Liver (tissue), 9 donors: ENCODE results near the gene EVI2A. TPM values are rescaled to one million over a fixed set of nuclear protein-coding genes. Genes with fewer than 3 reads are reported as not detected.

Experiments
- DNase-seq: peaks from one replicate; pipeline ENCODE4 v3.0.0-alpha.2; 2017; ENCODE audit warnings: low spot score
- H3K27ac ChIP-seq, 2 donors: one replicate each; pipeline ENCODE4 v1.7.0; 2013; ENCODE audit warnings: inconsistent platforms in 2 of 2, low read length in 2 of 2, control low read depth in 1 of 2, low read depth in 1 of 2, mild to moderate bottlenecking in 1 of 2
- H3K27me3 ChIP-seq, 4 donors: one replicate each; pipeline versions ENCODE4 v1.6.1 to v1.7.0; 2013; ENCODE audit warnings: low read length in 3 of 4, inconsistent platforms in 1 of 4, mild to moderate bottlenecking in 1 of 4, moderate library complexity in 1 of 4; ENCODE audit not compliant: control insufficient read depth in 4 of 4, insufficient read depth in 4 of 4
- H3K36me3 ChIP-seq, 4 donors: one replicate each; pipeline versions ENCODE4 v1.6.1 to v1.7.0; 2013; ENCODE audit warnings: low read length in 3 of 4, mild to moderate bottlenecking in 3 of 4, low read depth in 1 of 4, moderate library complexity in 1 of 4; ENCODE audit not compliant: control insufficient read depth in 4 of 4, insufficient read depth in 3 of 4
- H3K4me1 ChIP-seq, 4 donors: one replicate each; pipeline versions ENCODE4 v1.6.1 to v1.7.0; 2013; ENCODE audit warnings: low read length in 3 of 4, mild to moderate bottlenecking in 3 of 4, moderate library complexity in 1 of 4; ENCODE audit not compliant: control insufficient read depth in 4 of 4, insufficient read depth in 4 of 4
- H3K4me3 ChIP-seq, 3 donors: one replicate each; pipeline versions ENCODE4 v1.6.1 to v1.7.0; 2013; ENCODE audit warnings: low read length in 3 of 3, control low read depth in 1 of 3, low read depth in 1 of 3, mild to moderate bottlenecking in 1 of 3
- H3K9ac ChIP-seq, 2 donors: one replicate each; pipeline ENCODE4 v1.7.0; 2013; ENCODE audit warnings: low read length in 2 of 2, mild to moderate bottlenecking in 2 of 2, moderate library complexity in 2 of 2, control low read depth in 1 of 2, low read depth in 1 of 2
- H3K9me3 ChIP-seq, 4 donors: one replicate each; pipeline versions ENCODE4 v1.6.1 to v1.7.0; 2013; ENCODE audit warnings: low read length in 3 of 4; ENCODE audit not compliant: control insufficient read depth in 4 of 4
- ATF3 ChIP-seq: IDR thresholded peaks from 2 replicates; pipeline ENCODE4 v1.6.1; 2016; ENCODE audit warnings: antibody characterized with exemption
- CTCF ChIP-seq: fragments of 150-350 bp; IDR thresholded peaks from 2 replicates; pipeline ENCODE4 v1.5.1; 2017; ENCODE audit warnings: improper control_type of control experiment, low read depth, low read length; ENCODE audit not compliant: missing input control
- EGR1 ChIP-seq, 2 donors: IDR thresholded peaks; 2 replicates each; pipeline ENCODE4 v1.6.1; 2016 to 2018; ENCODE audit warnings: antibody characterized with exemption in 2 of 2, low read depth in 2 of 2
- FOXA1 ChIP-seq: IDR thresholded peaks from 2 replicates; pipeline ENCODE4 v1.6.1; 2016; ENCODE audit warnings: antibody characterized with exemption
- FOXA2 ChIP-seq: IDR thresholded peaks from 2 replicates; pipeline ENCODE4 v1.6.1; 2016; ENCODE audit warnings: antibody characterized with exemption
- GABPA ChIP-seq, 2 donors: IDR thresholded peaks in 1 of 2; conservative IDR thresholded peaks in 1 of 2; 2 replicates each; pipeline ENCODE4 v1.6.1; 2016; ENCODE audit warnings: antibody characterized with exemption in 2 of 2, mild to moderate bottlenecking in 1 of 2, moderate library complexity in 1 of 2
- HNF4A ChIP-seq, 2 donors: conservative IDR thresholded peaks; 2 replicates each; pipeline ENCODE4 v1.6.1; 2016; ENCODE audit warnings: antibody characterized with exemption in 2 of 2, mild to moderate bottlenecking in 2 of 2
- HNF4G ChIP-seq: IDR thresholded peaks from 2 replicates; pipeline ENCODE4 v1.6.1; 2016; ENCODE audit warnings: antibody characterized with exemption
- JUND ChIP-seq, 2 donors: IDR thresholded peaks; 2 replicates each; pipeline ENCODE4 v1.6.1; 2016; ENCODE audit warnings: antibody characterized with exemption in 2 of 2
- MAX ChIP-seq: IDR thresholded peaks from 2 replicates; pipeline ENCODE4 v1.6.1; 2016; ENCODE audit warnings: antibody characterized with exemption
- NR2F2 ChIP-seq: IDR thresholded peaks from 2 replicates; pipeline ENCODE4 v1.6.1; 2016; ENCODE audit warnings: antibody characterized with exemption
- REST ChIP-seq: IDR thresholded peaks from 2 replicates; pipeline ENCODE4 v1.6.1; 2016; ENCODE audit warnings: antibody characterized with exemption, mild to moderate bottlenecking
- SP1 ChIP-seq: IDR thresholded peaks from 2 replicates; pipeline ENCODE4 v1.6.1; 2018; ENCODE audit warnings: antibody characterized with exemption, mild to moderate bottlenecking
- TAF1 ChIP-seq: conservative IDR thresholded peaks from 2 replicates; pipeline ENCODE4 v1.6.1; 2016; ENCODE audit warnings: antibody characterized with exemption, mild to moderate bottlenecking
- YY1 ChIP-seq: IDR thresholded peaks from 2 replicates; pipeline ENCODE4 v1.6.1; 2016; ENCODE audit warnings: antibody characterized with exemption, mild to moderate bottlenecking
- ZBTB33 ChIP-seq: IDR thresholded peaks from 2 replicates; pipeline ENCODE4 v1.6.1; 2016; ENCODE audit warnings: antibody characterized with exemption
- polyA plus RNA-seq, 2 donors: library from polyadenylated mRNA; stranded (reverse) in 1 of 2; unstranded in 1 of 2; fragments of 200-250 nt in 1 of 2; fragments of >200 nt in 1 of 2; fragmentation: Nextera tagmentation in 1 of 2; extraction: Ambion mirVana in 1 of 2; gene quantifications; one replicate each; pipeline versions ENCODE4 v1.2.1 to v1.2.3, GENCODE V29; 2013 to 2015
- total RNA-seq, 2 donors: library from RNA; depleted of rRNA; stranded (reverse); fragments of >200 nt; gene quantifications; one replicate each; pipeline ENCODE4 v1.2.3, GENCODE V29; 2014
- donor health status: healthy.
- donor health status: healthy.
- donor health status: healthy.
- donor health status: healthy.
- donor health status: healthy.

EVI2A gene
- total and polyA plus RNA-seq, 4 donors: 1.1 to 2.8 (median 2.0) TPM

GRCh38 chr17:31329221-31329620 lies 7.8 kb upstream of the EVI2A start:
- no peak for DNase-seq
- H3K36me3 ChIP-seq: peaks cover 2 to 19% (median 9%) of the 10 kb centered on the region in 4 donors

GRCh38 chr17:31328160-31328535 lies 6.7 kb upstream of the EVI2A start:
- Histone ChIP-seq H3K4me3 (no peak overlapping the region), H3K36me3 (peaks cover 2 to 19% (median 9%) of the 10 kb centered on the region in 4 donors), H3K27me3 (no peaks in the 10 kb centered on the region), H3K4me1 (no peaks in the 10 kb centered on the region), H3K9me3 (no peaks in the 10 kb centered on the region), H3K9ac (no peak overlapping the region), H3K27ac (no peak overlapping the region)
- TF ChIP-seq NR2F2: no peak
- TF ChIP-seq GABPA (IDR thresholded peaks at IDR 0.05 in 1 of 2, conservative IDR thresholded peaks at IDR 0.05 in 1 of 2): no peak
- no peak for TF ChIP-seq REST
- TF ChIP-seq ZBTB33: no peak
- TF ChIP-seq TAF1: no peak
- TF ChIP-seq EGR1 (IDR thresholded peaks at IDR 0.05; ENCODE audit: low read depth in 2 of 2): no peak
- no peak for TF ChIP-seq MAX
- TF ChIP-seq SP1: no peak
- TF ChIP-seq HNF4G: no peak
- no peak for TF ChIP-seq JUND (IDR thresholded peaks at IDR 0.05)
- TF ChIP-seq CTCF: no peak
- no peak for TF ChIP-seq FOXA1
- TF ChIP-seq HNF4A (conservative IDR thresholded peaks at IDR 0.05): no peak
- TF ChIP-seq FOXA2: no peak
- no peak for TF ChIP-seq YY1
- DNase-seq: no peak

More at GRCh38 chr17:31329221-31329620, 7.8 kb upstream of the EVI2A start:
- TF ChIP-seq YY1 (no peak), HNF4A (conservative IDR thresholded peaks at IDR 0.05) (no peak), EGR1 (IDR thresholded peaks at IDR 0.05; ENCODE audit: low read depth in 2 of 2) (no peak), NR2F2 (no peak), HNF4G (no peak), ATF3 (no peak)
- H3K9me3 ChIP-seq: no peaks in the 10 kb centered on the region
- no peaks in the 10 kb centered on the region for H3K4me1 ChIP-seq
- H3K9ac ChIP-seq: no peak overlapping the region
- no peak overlapping the region for H3K4me3 ChIP-seq
- H3K27me3 ChIP-seq: no peaks in the 10 kb centered on the region
- no peak overlapping the region for H3K27ac ChIP-seq
